Measurements from ENCODE around the gene KRTAP19-3. TPM values are rescaled to one million over a fixed set of nuclear protein-coding genes. Genes with fewer than 3 reads are reported as not detected.

Gene KRTAP19-3
- polyA plus RNA-seq, 1 of the 3 experiments (the other 2 are of a cell fraction): not detected

- H3K9ac ChIP-seq: no peak overlapping the region
- ChIA-PET CTCF (no interaction called here), POLR2A (no interaction called here)
- H3K27me3 ChIP-seq (ENCODE audit: insufficient read depth): no peaks in the 10 kb centered on the region
- 2% methylated on average over 3 of the region's 3 CpGs for whole genome bisulfite sequencing (ENCODE audit: low lambda C conversion rate)
- no peak overlapping the region for H3K4me3 ChIP-seq (ENCODE audit: low read depth in 2 of 2, low read length in 1 of 2)
- TF ChIP-seq, protein P1, sequence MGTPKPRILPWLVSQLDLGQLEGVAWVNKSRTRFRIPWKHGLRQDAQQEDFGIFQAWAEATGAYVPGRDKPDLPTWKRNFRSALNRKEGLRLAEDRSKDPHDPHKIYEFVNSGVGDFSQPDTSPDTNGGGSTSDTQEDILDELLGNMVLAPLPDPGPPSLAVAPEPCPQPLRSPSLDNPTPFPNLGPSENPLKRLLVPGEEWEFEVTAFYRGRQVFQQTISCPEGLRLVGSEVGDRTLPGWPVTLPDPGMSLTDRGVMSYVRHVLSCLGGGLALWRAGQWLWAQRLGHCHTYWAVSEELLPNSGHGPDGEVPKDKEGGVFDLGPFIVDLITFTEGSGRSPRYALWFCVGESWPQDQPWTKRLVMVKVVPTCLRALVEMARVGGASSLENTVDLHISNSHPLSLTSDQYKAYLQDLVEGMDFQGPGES (IDR thresholded peaks at IDR 0.05; ENCODE audit: low read depth, low read length): no peak
- TF ChIP-seq GABPA (IDR thresholded peaks at IDR 0.05; ENCODE audit: low read depth): no peak
- TF ChIP-seq, protein P2, sequence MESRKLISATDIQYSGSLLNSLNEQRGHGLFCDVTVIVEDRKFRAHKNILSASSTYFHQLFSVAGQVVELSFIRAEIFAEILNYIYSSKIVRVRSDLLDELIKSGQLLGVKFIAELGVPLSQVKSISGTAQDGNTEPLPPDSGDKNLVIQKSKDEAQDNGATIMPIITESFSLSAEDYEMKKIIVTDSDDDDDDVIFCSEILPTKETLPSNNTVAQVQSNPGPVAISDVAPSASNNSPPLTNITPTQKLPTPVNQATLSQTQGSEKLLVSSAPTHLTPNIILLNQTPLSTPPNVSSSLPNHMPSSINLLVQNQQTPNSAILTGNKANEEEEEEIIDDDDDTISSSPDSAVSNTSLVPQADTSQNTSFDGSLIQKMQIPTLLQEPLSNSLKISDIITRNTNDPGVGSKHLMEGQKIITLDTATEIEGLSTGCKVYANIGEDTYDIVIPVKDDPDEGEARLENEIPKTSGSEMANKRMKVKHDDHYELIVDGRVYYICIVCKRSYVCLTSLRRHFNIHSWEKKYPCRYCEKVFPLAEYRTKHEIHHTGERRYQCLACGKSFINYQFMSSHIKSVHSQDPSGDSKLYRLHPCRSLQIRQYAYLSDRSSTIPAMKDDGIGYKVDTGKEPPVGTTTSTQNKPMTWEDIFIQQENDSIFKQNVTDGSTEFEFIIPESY (IDR thresholded peaks at IDR 0.05; ENCODE audit: borderline replicate concordance, low read depth): no peak
- no peak for TF ChIP-seq TEAD4 (IDR thresholded peaks at IDR 0.05; ENCODE audit: borderline replicate concordance, insufficient read depth)
- no peak for TF ChIP-seq EP300 (IDR thresholded peaks at IDR 0.05; ENCODE audit: borderline replicate concordance in 1 of 2, low read depth in 1 of 2, low read length in 1 of 2)
- no peak for TF ChIP-seq MAX (IDR thresholded peaks at IDR 0.05; ENCODE audit: low read depth)
- H2AFZ ChIP-seq (ENCODE audit: low read depth): no peak overlapping the region
- H4K20me1 ChIP-seq (ENCODE audit: insufficient read depth): no peaks in the 10 kb centered on the region
- H3K36me3 ChIP-seq (replicated peaks in 1 of 2; ENCODE audit: control insufficient read depth in 1 of 2, insufficient read depth in 2 of 2, low read length in 1 of 2): no peaks in the 10 kb centered on the region
- no peaks in the 10 kb centered on the region for H3K4me1 ChIP-seq (ENCODE audit: control insufficient read depth in 1 of 2, insufficient read depth in 2 of 2, low read depth in 1 of 2, low read length in 1 of 2)
- no peak overlapping the region for H3K27ac ChIP-seq (ENCODE audit: low read depth in 2 of 2, low read length in 1 of 2)
- no peaks in the 10 kb centered on the region for H3F3A ChIP-seq (replicated peaks; ENCODE audit: insufficient read depth)
- no peak for DNase-seq
- no peaks in the 10 kb centered on the region for H3K9me2 ChIP-seq
- peaks cover 3% of the 10 kb centered on the region; the same call in 1 of the 2 replicates for H3K9me3 ChIP-seq
- H3K79me2 ChIP-seq (ENCODE audit: insufficient read depth): no peaks in the 10 kb centered on the region
- H3K4me2 ChIP-seq: no peak overlapping the region
These were observed 13.8 kb downstream of the KRTAP19-3 start for GRCh38 chr21:30478004-30478403.

DNA sequence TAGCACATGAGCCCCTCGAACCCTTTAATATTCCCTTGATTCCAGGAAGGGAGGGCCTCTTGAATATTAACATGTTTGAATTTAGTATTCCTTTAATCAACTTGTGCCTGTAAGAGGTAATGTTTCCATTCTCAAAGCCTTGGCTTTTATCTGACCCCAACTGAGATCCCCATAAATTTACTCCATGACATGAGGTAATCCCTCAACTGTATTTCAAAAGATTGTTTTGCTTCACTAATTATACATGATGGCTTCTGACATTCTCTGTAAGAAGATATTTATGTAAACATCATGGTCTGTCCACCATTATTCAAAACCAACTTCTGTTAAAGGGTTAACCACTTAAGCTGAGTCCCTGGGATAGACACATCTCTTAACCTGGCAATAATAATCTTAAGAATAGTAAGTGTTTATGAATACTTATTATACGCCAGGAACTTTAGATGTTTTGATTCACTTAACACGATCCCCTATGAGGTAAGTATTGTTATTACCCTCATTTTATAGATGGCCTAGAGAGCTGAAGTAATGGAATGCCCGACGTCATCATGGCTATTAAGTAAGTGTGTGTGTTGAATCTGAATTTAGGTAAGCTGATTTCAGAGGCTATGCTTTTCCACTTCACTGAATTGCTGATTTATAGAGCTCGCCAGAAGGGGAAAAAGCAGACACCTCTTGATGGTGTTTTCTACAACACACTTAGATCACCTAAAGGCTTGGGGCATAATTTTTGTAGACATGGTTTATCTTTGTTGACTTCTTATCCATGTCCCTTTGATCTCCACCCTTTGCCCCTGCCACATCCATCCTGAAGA, 22.7 kb downstream of the KRTAP19-3 start:
- Histone ChIP-seq H3K79me2 (ENCODE audit: insufficient read depth) (no peaks in the 10 kb centered on the region), H3K36me3 (replicated peaks in 1 of 2; ENCODE audit: control insufficient read depth in 1 of 2, insufficient read depth in 2 of 2, low read length in 1 of 2) (no peaks in the 10 kb centered on the region), H3K4me3 (ENCODE audit: low read depth in 2 of 2, low read length in 1 of 2) (no peak overlapping the region), H3F3A (replicated peaks; ENCODE audit: insufficient read depth) (no peaks in the 10 kb centered on the region), H3K27me3 (ENCODE audit: insufficient read depth) (no peaks in the 10 kb centered on the region), H3K4me1 (ENCODE audit: control insufficient read depth in 1 of 2, insufficient read depth in 2 of 2, low read depth in 1 of 2, low read length in 1 of 2) (no peaks in the 10 kb centered on the region), H3K27ac (ENCODE audit: low read depth in 2 of 2, low read length in 1 of 2) (no peak overlapping the region), H3K4me2 (no peak overlapping the region), H3K9me3 (no peaks in the 10 kb centered on the region), H4K20me1 (ENCODE audit: insufficient read depth) (no peaks in the 10 kb centered on the region), H2AFZ (ENCODE audit: low read depth) (no peak overlapping the region), H3K9ac (no peak overlapping the region), H3K9me2 (no peaks in the 10 kb centered on the region)
- no peak for TF ChIP-seq MAX (IDR thresholded peaks at IDR 0.05; ENCODE audit: low read depth)
- TF ChIP-seq RFX5 (IDR thresholded peaks at IDR 0.05; ENCODE audit: low read length): no peak
- no peak for TF ChIP-seq RXRA (IDR thresholded peaks at IDR 0.05; ENCODE audit: borderline replicate concordance, low read depth)
- no peak for TF ChIP-seq EP300 (IDR thresholded peaks at IDR 0.05; ENCODE audit: borderline replicate concordance in 1 of 2, low read depth in 1 of 2, low read length in 1 of 2)
- TF ChIP-seq ELF1 (IDR thresholded peaks at IDR 0.05): no peak
- no peak for TF ChIP-seq SIN3A (IDR thresholded peaks at IDR 0.05; ENCODE audit: borderline replicate concordance, low read depth, low read length)
- no peak for TF ChIP-seq FOXJ3 (CRISPR knock-in tag; IDR thresholded peaks at IDR 0.05)
- TF ChIP-seq NFIC (IDR thresholded peaks at IDR 0.05; ENCODE audit: borderline replicate concordance): no peak
- TF ChIP-seq JUND (IDR thresholded peaks at IDR 0.05): no peak
- TF ChIP-seq NRF1 (IDR thresholded peaks at IDR 0.05; ENCODE audit: low read depth, low read length): no peak
- no peak for TF ChIP-seq RAD21 (IDR thresholded peaks at IDR 0.05; ENCODE audit: low read length)
- no peak for TF ChIP-seq GATA2 (CRISPR knock-in tag; IDR thresholded peaks at IDR 0.05)
- TF ChIP-seq EZH2phosphoT487 (IDR thresholded peaks at IDR 0.05; ENCODE audit: borderline replicate concordance, low read depth): no peak
- no peak for TF ChIP-seq YY1 (IDR thresholded peaks at IDR 0.05; ENCODE audit: low read depth)
- no peak for TF ChIP-seq FOXM1 (IDR thresholded peaks at IDR 0.05; ENCODE audit: low read depth)
- no peak for TF ChIP-seq GABPA (IDR thresholded peaks at IDR 0.05; ENCODE audit: low read depth)
- TF ChIP-seq TEAD4 (IDR thresholded peaks at IDR 0.05; ENCODE audit: borderline replicate concordance, insufficient read depth): no peak
- TF ChIP-seq, protein P1 (IDR thresholded peaks at IDR 0.05; ENCODE audit: low read depth, low read length): no peak
- TF ChIP-seq, protein P3, sequence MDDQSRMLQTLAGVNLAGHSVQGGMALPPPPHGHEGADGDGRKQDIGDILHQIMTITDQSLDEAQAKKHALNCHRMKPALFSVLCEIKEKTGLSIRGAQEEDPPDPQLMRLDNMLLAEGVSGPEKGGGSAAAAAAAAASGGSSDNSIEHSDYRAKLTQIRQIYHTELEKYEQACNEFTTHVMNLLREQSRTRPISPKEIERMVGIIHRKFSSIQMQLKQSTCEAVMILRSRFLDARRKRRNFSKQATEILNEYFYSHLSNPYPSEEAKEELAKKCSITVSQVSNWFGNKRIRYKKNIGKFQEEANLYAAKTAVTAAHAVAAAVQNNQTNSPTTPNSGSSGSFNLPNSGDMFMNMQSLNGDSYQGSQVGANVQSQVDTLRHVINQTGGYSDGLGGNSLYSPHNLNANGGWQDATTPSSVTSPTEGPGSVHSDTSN (IDR thresholded peaks at IDR 0.05): no peak
- no peak for DNase-seq
- CTCF ChIA-PET: no interaction called here
- 1% methylated on average over 6 of the region's 6 CpGs for WGBS (ENCODE audit: low lambda C conversion rate)
- POLR2A ChIA-PET: no interaction called here
